GM12878 (cell line): ENCODE data around the gene NHSL1. TPM values are rescaled to one million over a fixed set of nuclear protein-coding genes. Genes with fewer than 3 reads are reported as not detected.

Experiments
- ATF7 ChIP-seq: fragments of 450-650 bp; IDR thresholded peaks from 2 replicates; pipeline ENCODE4 v1.6.1; 2016; ENCODE audit warnings: low read depth, mild to moderate bottlenecking
- BACH1 ChIP-seq: fragments of 450-650 bp; IDR thresholded peaks from 2 replicates; pipeline ENCODE4 v1.6.1; 2017; ENCODE audit warnings: mild to moderate bottlenecking, borderline replicate concordance
- BCL11A ChIP-seq: IDR thresholded peaks from 2 replicates; pipeline ENCODE4 v1.6.1; 2011; ENCODE audit warnings: low read depth, low read length
- FOXM1 ChIP-seq: IDR thresholded peaks from 2 replicates; pipeline ENCODE4 v1.6.1; 2012; ENCODE audit warnings: low read depth, mild to moderate bottlenecking, inconsistent platforms, low read length, moderate library complexity
- GATAD2B ChIP-seq: fragments of 450-650 bp; conservative IDR thresholded peaks from 2 replicates; pipeline ENCODE4 v1.6.1; 2017; ENCODE audit warnings: low read depth, mild to moderate bottlenecking, moderate library complexity
- IKZF2 ChIP-seq, 2 experiments: fragments of 450-650 bp; IDR thresholded peaks; 2 replicates each; pipeline ENCODE4 v1.6.1; 2017; ENCODE audit warnings: mild to moderate bottlenecking in 2 of 2, moderate library complexity in 2 of 2
- LARP7 ChIP-seq: fragments of 450-650 bp; IDR thresholded peaks from 2 replicates; pipeline ENCODE4 v1.6.1; 2017; ENCODE audit warnings: mild to moderate bottlenecking
- MLLT1 ChIP-seq: fragments of 450-650 bp; IDR thresholded peaks from 2 replicates; pipeline ENCODE4 v1.6.1; 2016; ENCODE audit warnings: mild to moderate bottlenecking
- MYB ChIP-seq: fragments of 150-350 bp; IDR thresholded peaks from 2 replicates; pipeline ENCODE4 v1.6.1; 2014; ENCODE audit warnings: mild to moderate bottlenecking, low read depth, low read length, borderline replicate concordance
- MYC ChIP-seq: IDR thresholded peaks from 2 replicates; pipeline ENCODE4 v1.6.1; 2011; ENCODE audit warnings: mild to moderate bottlenecking, low read length, moderate library complexity, inconsistent platforms; ENCODE audit not compliant: insufficient read depth, insufficient replicate concordance, insufficient read length, severe bottlenecking
- NBN ChIP-seq: fragments of 450-650 bp; IDR thresholded peaks from 2 replicates; pipeline ENCODE4 v1.6.1; 2016
- NFIC ChIP-seq: IDR thresholded peaks from 2 replicates; pipeline ENCODE4 v1.6.1; 2012; ENCODE audit warnings: low read depth, mild to moderate bottlenecking, inconsistent platforms, low read length, moderate library complexity
- POLR2A ChIP-seq: IDR thresholded peaks from 2 replicates; pipeline ENCODE4 v1.6.1; 2011; ENCODE audit warnings: low read depth, mild to moderate bottlenecking, low read length
- SP1 ChIP-seq: IDR thresholded peaks from one replicate; pipeline ENCODE4 v1.6.1; 2011; ENCODE audit warnings: low read depth, low read length
- SREBF1 ChIP-seq: IDR thresholded peaks from 2 replicates; pipeline ENCODE4 v1.6.1; 2012; ENCODE audit warnings: mild to moderate bottlenecking, low read length
- SUPT20H ChIP-seq: IDR thresholded peaks from 2 replicates; pipeline ENCODE4 v1.6.1; 2011; ENCODE audit warnings: low read depth, mild to moderate bottlenecking, low read length, moderate library complexity, borderline replicate concordance; ENCODE audit not compliant: control insufficient read depth
- SUZ12 ChIP-seq: fragments of 200-600 bp; sonication (generic); IDR thresholded peaks from one replicate; pipeline ENCODE4 v1.6.1; 2018; ENCODE audit warnings: antibody characterized with exemption, mild to moderate bottlenecking; ENCODE audit not compliant: unreplicated experiment
- ZBED1 ChIP-seq: IDR thresholded peaks from 2 replicates; pipeline ENCODE4 v1.6.1; 2016; ENCODE audit warnings: borderline replicate concordance
- ZNF24 ChIP-seq: fragments of 450-650 bp; IDR thresholded peaks from 2 replicates; pipeline ENCODE4 v1.6.1; 2017; ENCODE audit warnings: antibody characterized with exemption, mild to moderate bottlenecking
- ZNF274 ChIP-seq: IDR thresholded peaks from one replicate; pipeline ENCODE4 v1.8.0; 2011; ENCODE audit not compliant: insufficient read length, insufficient read depth
- ZNF384 ChIP-seq: IDR thresholded peaks from 2 replicates; pipeline ENCODE4 v1.6.1; 2012; ENCODE audit warnings: low read depth, mild to moderate bottlenecking, low read length, improper control_type of control experiment, borderline replicate concordance
- ZNF622 ChIP-seq: fragments of 450-650 bp; IDR thresholded peaks from 2 replicates; pipeline ENCODE4 v1.6.1; 2017; ENCODE audit warnings: mild to moderate bottlenecking, inconsistent platforms
- ZSCAN29 ChIP-seq: fragments of 450-650 bp; IDR thresholded peaks from 2 replicates; pipeline ENCODE4 v1.6.1; 2017; ENCODE audit warnings: mild to moderate bottlenecking, moderate library complexity
- polyA plus RNA-seq, 11 experiments: library from polyadenylated mRNA; depleted of rRNA in 4 of 11; unstranded in 6 of 11; stranded (reverse) in 5 of 11; fragments of >200 nt; fragmentation: Nextera tagmentation in 4 of 11; fragmentation: Illumina TruSeq in 1 of 11; extraction: Ambion mirVana in 4 of 11; extraction: Trizol in 1 of 11; gene quantifications; 1 replicate in 1 of 11; 2 replicates in 10 of 11; pipeline versions ENCODE4 v1.2.1 to v1.2.3, GENCODE V29; 2011 to 2016; ENCODE audit warnings: inconsistent platforms in 2 of 11, missing spikeins in 2 of 11, low read depth in 1 of 11
- total RNA-seq, 4 experiments: library from RNA; depleted of rRNA in 3 of 4; stranded (reverse); fragments of >200 nt in 3 of 4; fragmentation: Illumina TruSeq in 1 of 4; extraction: Trizol in 1 of 4; gene quantifications; 2 replicates each; pipeline versions ENCODE4 v1.2.1 to v1.2.3, GENCODE V29; 2013 to 2021
- TF ChIP-seq, protein P1 (sequence below): fragments of 450-650 bp; IDR thresholded peaks from 2 replicates; pipeline ENCODE4 v1.6.1; 2017; ENCODE audit warnings: mild to moderate bottlenecking, moderate library complexity
- TF ChIP-seq, protein P2 (sequence below): fragments of 450-650 bp; IDR thresholded peaks from 2 replicates; pipeline ENCODE4 v1.6.1; 2018; ENCODE audit warnings: borderline replicate concordance, mild to moderate bottlenecking; ENCODE audit not compliant: partially characterized antibody

NHSL1 gene
- total and polyA plus RNA-seq, 10 of the 15 experiments (the other 5 are each of a cell fraction or from before 2014, with no cell fraction given) = 0.26 to 14.1 (median 0.90) TPM

DNA sequence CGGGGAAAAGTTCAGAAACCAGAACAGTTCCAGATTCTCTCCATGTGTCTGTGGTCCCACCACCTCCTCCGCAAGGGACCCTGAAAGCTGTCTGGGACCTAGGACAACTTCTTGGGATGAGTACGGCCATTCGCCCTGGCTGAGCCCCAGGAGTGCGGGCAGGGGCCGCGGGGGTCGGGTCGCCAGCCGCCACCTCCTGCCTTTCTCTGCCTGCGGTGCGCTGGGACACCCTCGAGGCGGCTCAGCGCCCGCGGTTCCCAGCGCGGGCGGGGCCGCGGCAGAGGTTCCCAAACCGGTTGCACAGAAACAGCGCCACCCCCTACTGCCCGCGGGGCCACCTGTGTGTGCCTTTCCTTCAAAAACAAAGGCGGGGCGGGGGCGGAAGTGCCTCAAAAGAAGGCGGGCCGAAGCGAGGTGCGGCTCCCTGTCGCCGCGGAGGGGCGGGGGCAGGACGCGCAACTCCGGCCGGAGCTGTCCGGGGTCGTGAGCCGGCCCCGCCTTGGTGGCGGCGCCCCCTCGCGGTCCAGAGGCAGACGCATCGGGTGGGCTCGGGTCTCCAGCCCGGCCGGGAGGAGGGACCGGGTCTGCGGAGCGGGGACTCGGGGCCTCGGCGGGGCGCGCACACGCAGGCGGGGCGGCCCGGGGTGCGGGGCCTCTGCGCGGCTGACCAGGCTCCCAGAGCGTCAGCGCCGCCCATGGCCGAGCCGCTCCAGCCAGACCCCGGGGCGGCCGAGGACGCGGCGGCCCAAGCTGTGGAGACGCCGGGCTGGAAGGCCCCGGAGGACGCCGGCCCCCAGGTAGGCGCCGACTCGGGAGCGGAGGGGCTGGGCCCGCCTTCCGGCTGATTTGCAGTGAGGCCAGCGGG lies 95.3 kb downstream of the NHSL1 start, which contains the start of gene HEBP2 (continued):
- TF ChIP-seq ZNF622 = no peak
- no peak for TF ChIP-seq FOXM1
- TF ChIP-seq SUPT20H = no peak
- no peak for TF ChIP-seq NFIC
- no peak for TF ChIP-seq MYB
- no peak for TF ChIP-seq ZSCAN29
- no peak for TF ChIP-seq MYC
- TF ChIP-seq GATAD2B = peak; percentile 91
- TF ChIP-seq, protein P1, sequence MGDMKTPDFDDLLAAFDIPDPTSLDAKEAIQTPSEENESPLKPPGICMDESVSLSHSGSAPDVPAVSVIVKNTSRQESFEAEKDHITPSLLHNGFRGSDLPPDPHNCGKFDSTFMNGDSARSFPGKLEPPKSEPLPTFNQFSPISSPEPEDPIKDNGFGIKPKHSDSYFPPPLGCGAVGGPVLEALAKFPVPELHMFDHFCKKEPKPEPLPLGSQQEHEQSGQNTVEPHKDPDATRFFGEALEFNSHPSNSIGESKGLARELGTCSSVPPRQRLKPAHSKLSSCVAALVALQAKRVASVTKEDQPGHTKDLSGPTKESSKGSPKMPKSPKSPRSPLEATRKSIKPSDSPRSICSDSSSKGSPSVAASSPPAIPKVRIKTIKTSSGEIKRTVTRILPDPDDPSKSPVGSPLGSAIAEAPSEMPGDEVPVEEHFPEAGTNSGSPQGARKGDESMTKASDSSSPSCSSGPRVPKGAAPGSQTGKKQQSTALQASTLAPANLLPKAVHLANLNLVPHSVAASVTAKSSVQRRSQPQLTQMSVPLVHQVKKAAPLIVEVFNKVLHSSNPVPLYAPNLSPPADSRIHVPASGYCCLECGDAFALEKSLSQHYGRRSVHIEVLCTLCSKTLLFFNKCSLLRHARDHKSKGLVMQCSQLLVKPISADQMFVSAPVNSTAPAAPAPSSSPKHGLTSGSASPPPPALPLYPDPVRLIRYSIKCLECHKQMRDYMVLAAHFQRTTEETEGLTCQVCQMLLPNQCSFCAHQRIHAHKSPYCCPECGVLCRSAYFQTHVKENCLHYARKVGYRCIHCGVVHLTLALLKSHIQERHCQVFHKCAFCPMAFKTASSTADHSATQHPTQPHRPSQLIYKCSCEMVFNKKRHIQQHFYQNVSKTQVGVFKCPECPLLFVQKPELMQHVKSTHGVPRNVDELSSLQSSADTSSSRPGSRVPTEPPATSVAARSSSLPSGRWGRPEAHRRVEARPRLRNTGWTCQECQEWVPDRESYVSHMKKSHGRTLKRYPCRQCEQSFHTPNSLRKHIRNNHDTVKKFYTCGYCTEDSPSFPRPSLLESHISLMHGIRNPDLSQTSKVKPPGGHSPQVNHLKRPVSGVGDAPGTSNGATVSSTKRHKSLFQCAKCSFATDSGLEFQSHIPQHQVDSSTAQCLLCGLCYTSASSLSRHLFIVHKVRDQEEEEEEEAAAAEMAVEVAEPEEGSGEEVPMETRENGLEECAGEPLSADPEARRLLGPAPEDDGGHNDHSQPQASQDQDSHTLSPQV = peak; percentile 31; the same call in 1 of the 2 replicates
- TF ChIP-seq SP1 = no peak
- TF ChIP-seq SUZ12 = no peak
- TF ChIP-seq IKZF2 (IDR thresholded peaks at IDR 0.05) = peak; percentile 28 to 49; a peak in 2 of 4 replicates
- TF ChIP-seq, protein P2, sequence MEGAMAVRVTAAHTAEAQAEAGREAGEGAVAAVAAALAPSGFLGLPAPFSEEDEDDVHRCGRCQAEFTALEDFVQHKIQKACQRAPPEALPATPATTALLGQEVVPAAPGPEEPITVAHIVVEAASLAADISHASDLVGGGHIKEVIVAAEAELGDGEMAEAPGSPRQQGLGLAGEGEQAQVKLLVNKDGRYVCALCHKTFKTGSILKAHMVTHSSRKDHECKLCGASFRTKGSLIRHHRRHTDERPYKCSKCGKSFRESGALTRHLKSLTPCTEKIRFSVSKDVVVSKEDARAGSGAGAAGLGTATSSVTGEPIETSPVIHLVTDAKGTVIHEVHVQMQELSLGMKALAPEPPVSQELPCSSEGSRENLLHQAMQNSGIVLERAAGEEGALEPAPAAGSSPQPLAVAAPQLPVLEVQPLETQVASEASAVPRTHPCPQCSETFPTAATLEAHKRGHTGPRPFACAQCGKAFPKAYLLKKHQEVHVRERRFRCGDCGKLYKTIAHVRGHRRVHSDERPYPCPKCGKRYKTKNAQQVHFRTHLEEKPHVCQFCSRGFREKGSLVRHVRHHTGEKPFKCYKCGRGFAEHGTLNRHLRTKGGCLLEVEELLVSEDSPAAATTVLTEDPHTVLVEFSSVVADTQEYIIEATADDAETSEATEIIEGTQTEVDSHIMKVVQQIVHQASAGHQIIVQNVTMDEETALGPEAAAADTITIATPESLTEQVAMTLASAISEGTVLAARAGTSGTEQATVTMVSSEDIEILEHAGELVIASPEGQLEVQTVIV = no peak
- TF ChIP-seq BCL11A = no peak
- TF ChIP-seq MLLT1 = no peak
- TF ChIP-seq BACH1 = peak; percentile 63
- TF ChIP-seq ATF7 = no peak
- no peak for TF ChIP-seq ZNF24
- TF ChIP-seq ZNF384 = no peak
- peak; percentile 78 for TF ChIP-seq POLR2A
- TF ChIP-seq NBN = no peak
- no peak for TF ChIP-seq ZBED1
- TF ChIP-seq LARP7 = peak; percentile 92
- TF ChIP-seq SREBF1 = no peak
- TF ChIP-seq ZNF274 = no peak
